Endothelial cell of umbilical vein (primary cell): ENCODE data around the gene FMNL2. TPM values are rescaled to one million over a fixed set of nuclear protein-coding genes. Genes with fewer than 3 reads are reported as not detected.

Source experiments
- BruUV-seq: library from RNA; stranded (reverse); fragments of 400-500 nt; replicated peaks from 2 replicates; lab custom pipeline; 2021; lab: Mats Ljungman, UMichigan
- CTCF ChIA-PET: fragments of 300-600, 350-600 bp; sonication (Branson Sonifier 250); formaldehyde crosslinking; loops from one replicate; lab custom pipeline; 2021; ENCODE audit warnings: antibody characterized with exemption, inconsistent platforms; lab: Charles Lee
- POLR2A ChIA-PET: fragments of 300-600, 350-600 bp; sonication (Branson Sonifier 250); formaldehyde crosslinking; loops from one replicate; lab custom pipeline; 2021; ENCODE audit warnings: antibody characterized with exemption, inconsistent platforms; lab: Charles Lee
- DNase-seq: peaks from one replicate; pipeline ENCODE4 v3.0.0-alpha.2; 2011; ENCODE audit warnings: low read depth, low spot score
- FAIRE-seq: peaks from 2 replicates; lab custom pipeline; 2011; peaks lifted over from hg19 to GRCh38; lab: Jason Lieb, UNC
- H2AFZ ChIP-seq: 2 replicates; pipeline ENCODE4 v1.6.0; 2012; ENCODE audit warnings: low read depth, low read length, control low read depth, inconsistent platforms
- H3K27ac ChIP-seq: 2 replicates; pipeline ENCODE4 v1.5.1; 2011; ENCODE audit warnings: low read depth, mild to moderate bottlenecking, control low read depth, low read length, moderate library complexity; ENCODE audit not compliant: insufficient read depth
- H3K27me3 ChIP-seq, 2 experiments: 2 replicates each; pipeline versions ENCODE4 v1.6.0 to v1.6.1; 2011; ENCODE audit warnings: low read length in 2 of 2, mixed read lengths in 1 of 2; ENCODE audit not compliant: control insufficient read depth in 2 of 2, insufficient read depth in 2 of 2
- H3K36me3 ChIP-seq, 2 experiments: 2 replicates in 1 of 2; 3 replicates in 1 of 2; pipeline ENCODE4 v1.5.1; 2011; ENCODE audit warnings: low read length in 2 of 2, mild to moderate bottlenecking in 1 of 2, moderate library complexity in 1 of 2; ENCODE audit not compliant: control insufficient read depth in 2 of 2, insufficient read depth in 2 of 2; ENCODE audit errors: extremely low read depth in 1 of 2
- H3K4me1 ChIP-seq: 3 replicates; pipeline ENCODE4 v1.5.1; 2011; ENCODE audit warnings: mild to moderate bottlenecking, low read length; ENCODE audit not compliant: control insufficient read depth, insufficient read depth; ENCODE audit errors: extremely low read depth
- H3K4me2 ChIP-seq: 2 replicates; pipeline ENCODE4 v1.6.1; 2011; ENCODE audit warnings: low read length, control low read depth, mixed read lengths; ENCODE audit not compliant: insufficient read depth
- H3K4me3 ChIP-seq, 3 experiments: fragments of 200-600 bp in 1 of 3; sonication (generic), shearing (Covaris generic) in 1 of 3; replicated peaks in 1 of 3; 2 replicates each; pipeline ENCODE4 v1.5.1; 2011 to 2016; ENCODE audit warnings: control low read depth in 3 of 3, low read length in 3 of 3, mild to moderate bottlenecking in 2 of 3, inconsistent platforms in 1 of 3, low read depth in 1 of 3, moderate library complexity in 1 of 3; ENCODE audit not compliant: insufficient read depth in 1 of 3
- H3K79me2 ChIP-seq: 2 replicates; pipeline ENCODE4 v1.6.0; 2012; ENCODE audit warnings: low read length, inconsistent platforms; ENCODE audit not compliant: control insufficient read depth, insufficient read depth
- H3K9ac ChIP-seq: replicated peaks from 2 replicates; pipeline ENCODE3; 2011; ENCODE audit warnings: low read length, control low read depth; ENCODE audit not compliant: insufficient read depth; ENCODE audit errors: extremely low read depth
- H3K9me1 ChIP-seq: replicated peaks from 3 replicates; pipeline ENCODE4 v1.6.0; 2011; ENCODE audit warnings: mild to moderate bottlenecking, low read length; ENCODE audit not compliant: control insufficient read depth, insufficient read depth; ENCODE audit errors: extremely low read depth
- H3K9me3 ChIP-seq: replicated peaks from 2 replicates; pipeline ENCODE4 v1.5.1; 2012; ENCODE audit warnings: low read length, inconsistent platforms; ENCODE audit not compliant: control insufficient read depth, insufficient read depth
- H4K20me1 ChIP-seq: replicated peaks from 2 replicates; pipeline ENCODE3; 2011; ENCODE audit warnings: mild to moderate bottlenecking, low read length; ENCODE audit not compliant: control insufficient read depth, insufficient read depth; ENCODE audit errors: extremely low read depth
- CTCF ChIP-seq, 2 donors: IDR thresholded peaks; 1 replicate in 1 of 2; 2 replicates in 1 of 2; pipeline ENCODE4 v1.5.1; 2011; ENCODE audit warnings: low read length in 2 of 2, mild to moderate bottlenecking in 2 of 2, moderate library complexity in 2 of 2, control low read depth in 1 of 2, inconsistent platforms in 1 of 2, low read depth in 1 of 2; ENCODE audit not compliant: insufficient read depth in 1 of 2; ENCODE audit errors: extremely low read depth in 1 of 2
- EZH2 ChIP-seq: IDR thresholded peaks from 2 replicates; pipeline ENCODE4 v1.6.1; 2012; ENCODE audit warnings: borderline replicate concordance, low read depth, mild to moderate bottlenecking, moderate library complexity, low read length, inconsistent platforms; ENCODE audit not compliant: severe bottlenecking
- FOS ChIP-seq: IDR thresholded peaks from 2 replicates; pipeline ENCODE4 v1.6.1; 2011; ENCODE audit warnings: mild to moderate bottlenecking, low read length, moderate library complexity, borderline replicate concordance; ENCODE audit not compliant: insufficient read depth
- GATA2 ChIP-seq: IDR thresholded peaks from 2 replicates; pipeline ENCODE4 v1.7.0; 2011; ENCODE audit warnings: low read depth, mild to moderate bottlenecking, moderate library complexity, mixed read lengths, low read length; ENCODE audit not compliant: insufficient read length, insufficient read depth
- JUN ChIP-seq: IDR thresholded peaks from 2 replicates; pipeline ENCODE4 v1.6.1; 2011; ENCODE audit warnings: borderline replicate concordance, low read depth; ENCODE audit not compliant: insufficient read length, insufficient read depth
- MAX ChIP-seq: IDR thresholded peaks from 2 replicates; pipeline ENCODE4 v1.6.1; 2011; ENCODE audit not compliant: insufficient read depth, insufficient read length
- MYC ChIP-seq: IDR thresholded peaks from one replicate; pipeline ENCODE4 v1.6.1; 2011; ENCODE audit warnings: mild to moderate bottlenecking, low read depth, low read length
- POLR2A ChIP-seq: IDR thresholded peaks from 2 replicates; pipeline ENCODE4 v1.6.1; 2012; ENCODE audit warnings: low read depth, mild to moderate bottlenecking, control low read depth, low read length
- POLR2AphosphoS5 ChIP-seq: IDR thresholded peaks from 2 replicates; pipeline ENCODE4 v1.6.1; 2012; ENCODE audit warnings: low read depth, mild to moderate bottlenecking, control low read depth, low read length, moderate library complexity; ENCODE audit not compliant: insufficient read depth
- dilution Hi-C: fragments of 300-500 bp; cut with MboI; formaldehyde crosslinking; loops from one replicate; pipeline ENCODE4 v1.15.0; 2019; ENCODE audit warnings: low sequenced_read_pairs; ENCODE audit not compliant: extremely low pct_ligation_motif_present
- intact Hi-C: fragments of 100-400 bp; cut with micrococcal nuclease; formaldehyde crosslinking; loops from one replicate; pipeline ENCODE4 v1.10.0; 2022
- polyA plus RNA-seq, 4 experiments: library from polyadenylated mRNA; depleted of rRNA in 3 of 4; stranded (reverse) in 3 of 4; unstranded in 1 of 4; fragments of >200 nt; gene quantifications; 2 replicates each; pipeline versions ENCODE4 v1.2.1 to v1.2.3, GENCODE V29; 2011 to 2012; ENCODE audit warnings: missing spikeins in 1 of 4
- total RNA-seq: library from RNA; stranded (reverse); gene quantifications from 2 replicates; pipeline ENCODE4 v1.2.3, GENCODE V29; 2021

The FMNL2 gene
- total and polyA plus RNA-seq, 2 donors (not counting 3 experiments of a cell fraction or from before 2014, with no cell fraction given) = 8.3 to 28.0 TPM

- no peaks in the 10 kb centered on the region for H3K79me2 ChIP-seq
- no peaks in the 10 kb centered on the region for H3K4me1 ChIP-seq
- intact Hi-C loops (no loop called here), dilution Hi-C loops (no loop called here)
- DNase-seq (no peak), FAIRE-seq (no peak)
- H3K27ac ChIP-seq = no peak overlapping the region
- ChIA-PET POLR2A (interaction anchor here (0.5 kb wide), 1 partner anchor 331 kb away, joined by 3 read pairs; no protein-coding TSS in a partner anchor), CTCF (interaction anchor here (0.7 to 1.4 kb wide), 4 partner anchors 11 to 601 kb away, joined by 3 to 6 read pairs (median 4); partner anchors contain the start of gene STAM2)
- H3K9me3 ChIP-seq = no peaks in the 10 kb centered on the region
- BruUV-seq = no TSS peak
- no peak overlapping the region for H3K4me3 ChIP-seq
- no peaks in the 10 kb centered on the region for H3K9me1 ChIP-seq
- TF ChIP-seq CTCF (IDR thresholded peaks at IDR 0.05; ENCODE audit: extremely low read depth in 1 of 2, insufficient read depth in 1 of 2, low read depth in 1 of 2, low read length in 2 of 2) (no peak), EZH2 (no peak), POLR2AphosphoS5 (no peak), POLR2A (no peak), FOS (no peak), MAX (no peak), MYC (no peak), JUN (no peak), GATA2 (no peak)
- H3K4me2 ChIP-seq = no peak overlapping the region
- H4K20me1 ChIP-seq = no peaks in the 10 kb centered on the region
- H3K9ac ChIP-seq = no peak overlapping the region
- H2AFZ ChIP-seq = no peak overlapping the region
- H3K27me3 ChIP-seq = no peaks in the 10 kb centered on the region
- peaks cover 4 to 18% of the 10 kb centered on the region in 2 experiments for H3K36me3 ChIP-seq
Observed at GRCh38 chr2:152638056-152638455, 303.1 kb downstream of the FMNL2 start.
